Measurements from ENCODE around the gene DOK7.

GRCh38 chr4:3520276-3520675 lies 57.2 kb downstream of the DOK7 start:
- TF ChIP-seq CTCF (IDR thresholded peaks at IDR 0.05) (no peak), POLR2A (IDR thresholded peaks at IDR 0.05) (no peak)
